Duodenal mucosa (tissue), 2 donors: ENCODE results near the gene AFF2.

ENCODE experiments used
- H3K27ac ChIP-seq: one replicate; pipeline ENCODE4 v1.7.0; 2013; ENCODE audit warnings: low read depth, low read length
- H3K27me3 ChIP-seq, 2 donors: one replicate each; pipeline ENCODE4 v1.7.0; 2013; ENCODE audit warnings: low read length in 2 of 2, control low read depth in 1 of 2; ENCODE audit not compliant: insufficient read depth in 2 of 2, control insufficient read depth in 1 of 2
- H3K36me3 ChIP-seq, 2 donors: one replicate each; pipeline ENCODE4 v1.7.0; 2013; ENCODE audit warnings: low read length in 2 of 2, control low read depth in 1 of 2; ENCODE audit not compliant: insufficient read depth in 2 of 2, control insufficient read depth in 1 of 2
- H3K4me1 ChIP-seq, 2 donors: one replicate each; pipeline ENCODE4 v1.7.0; 2013; ENCODE audit warnings: low read length in 2 of 2, control low read depth in 1 of 2; ENCODE audit not compliant: insufficient read depth in 2 of 2, control insufficient read depth in 1 of 2
- H3K4me3 ChIP-seq, 2 donors: one replicate each; pipeline ENCODE4 v1.7.0; 2013; ENCODE audit warnings: low read length in 2 of 2, low read depth in 1 of 2
- H3K9ac ChIP-seq, 2 donors: one replicate each; pipeline ENCODE4 v1.7.0; 2013; ENCODE audit warnings: low read length in 2 of 2, low read depth in 1 of 2
- H3K9me3 ChIP-seq, 2 donors: one replicate each; pipeline ENCODE4 v1.7.0; 2013; ENCODE audit warnings: low read length in 2 of 2, control low read depth in 1 of 2; ENCODE audit not compliant: control insufficient read depth in 1 of 2

The AFF2 gene

DNA sequence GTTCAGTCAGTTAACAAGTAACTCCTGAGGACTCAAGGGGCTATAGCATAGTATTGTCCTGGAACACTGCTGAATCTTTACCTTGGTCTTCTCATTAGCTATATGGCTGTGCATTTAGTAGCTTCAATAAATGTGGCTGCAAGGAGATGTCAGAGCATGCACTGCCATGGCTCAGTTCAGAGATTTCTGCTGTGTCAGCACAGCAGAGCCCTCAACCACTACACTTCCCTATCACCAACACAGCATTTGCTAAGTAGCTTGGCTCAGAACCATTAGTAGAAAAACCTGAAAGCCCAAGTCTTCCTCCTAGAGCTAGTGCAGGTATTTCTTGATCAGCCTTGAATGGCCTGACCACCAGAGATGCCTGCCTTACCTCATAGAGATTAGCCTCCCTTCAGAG is 538.6 kb downstream of the AFF2 start:
- Histone ChIP-seq H3K4me3 (no peak overlapping the region), H3K27ac (no peak overlapping the region), H3K36me3 (no peaks in the 10 kb centered on the region), H3K27me3 (no peaks in the 10 kb centered on the region), H3K4me1 (no peaks in the 10 kb centered on the region), H3K9ac (no peak overlapping the region), H3K9me3 (no peaks in the 10 kb centered on the region)

GRCh38 chrX:149040873-149041535 is 540.6 kb downstream of the AFF2 start:
- Histone ChIP-seq H3K4me1 (no peaks in the 10 kb centered on the region), H3K27me3 (no peaks in the 10 kb centered on the region), H3K9me3 (no peaks in the 10 kb centered on the region), H3K27ac (no peak overlapping the region), H3K4me3 (no peak overlapping the region), H3K9ac (no peak overlapping the region), H3K36me3 (no peaks in the 10 kb centered on the region)

DNA sequence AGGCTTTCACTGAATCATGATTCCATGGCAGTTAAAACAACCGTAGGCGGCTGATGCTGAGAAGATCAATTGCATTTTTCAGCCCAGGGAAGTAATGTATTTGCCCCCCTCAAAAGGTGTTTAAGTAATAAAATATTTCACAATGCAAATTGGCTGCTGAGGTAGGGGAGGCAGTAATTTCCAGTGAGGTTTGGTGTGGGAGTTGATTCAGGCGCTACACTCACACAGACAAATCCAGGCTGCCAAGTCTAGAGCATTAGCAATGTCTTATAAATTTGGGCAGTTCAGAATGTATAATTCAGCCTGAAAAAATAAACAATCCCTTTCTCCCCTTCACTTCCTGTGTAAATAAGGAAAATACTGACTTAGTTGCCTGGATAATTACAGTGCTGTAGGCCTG is 543.0 kb downstream of the AFF2 start:
- Histone ChIP-seq H3K4me1 (no peaks in the 10 kb centered on the region), H3K27ac (no peak overlapping the region), H3K9me3 (no peaks in the 10 kb centered on the region), H3K27me3 (no peaks in the 10 kb centered on the region), H3K4me3 (no peak overlapping the region), H3K9ac (no peak overlapping the region), H3K36me3 (no peaks in the 10 kb centered on the region)

GRCh38 chrX:149044471-149044870 is 544.1 kb downstream of the AFF2 start:
- no peaks in the 10 kb centered on the region for H3K4me1 ChIP-seq

GRCh38 chrX:149045645-149046210 is 545.3 kb downstream of the AFF2 start:
- no peaks in the 10 kb centered on the region for H3K36me3 ChIP-seq
- H3K9ac ChIP-seq, result no peak overlapping the region
- H3K4me1 ChIP-seq, result no peaks in the 10 kb centered on the region
- no peaks in the 10 kb centered on the region for H3K9me3 ChIP-seq
- H3K4me3 ChIP-seq, result no peak overlapping the region
- no peaks in the 10 kb centered on the region for H3K27me3 ChIP-seq
- H3K27ac ChIP-seq, result no peak overlapping the region

More at GRCh38 chrX:149044471-149044870, 544.1 kb downstream of the AFF2 start:
- Histone ChIP-seq H3K4me3 (no peak overlapping the region), H3K27ac (no peak overlapping the region), H3K27me3 (no peaks in the 10 kb centered on the region), H3K9ac (no peak overlapping the region), H3K9me3 (no peaks in the 10 kb centered on the region), H3K36me3 (no peaks in the 10 kb centered on the region)
